ENCODE data around the gene JADE2.

The JADE2 gene

GRCh38 chr5:134584662-134585061 is 59.2 kb downstream of the JADE2 start:
- DNase-seq (ENCODE audit: low read depth), result no peak
- TF ChIP-seq CTCF (IDR thresholded peaks at IDR 0.05; ENCODE audit: low read depth, low read length) (no peak), MYC (IDR thresholded peaks at IDR 0.05; ENCODE audit: low read depth, low read length) (no peak), POLR2A (IDR thresholded peaks at IDR 0.05; ENCODE audit: extremely low read depth, insufficient read length) (no peak), MAX (IDR thresholded peaks at IDR 0.05; ENCODE audit: low read depth, low read length) (no peak)
- H3K4me3 ChIP-seq (ENCODE audit: low read depth, low read length), result no peak overlapping the region

GRCh38 chr5:134585966-134586365 is 60.5 kb downstream of the JADE2 start:
- DNase-seq (ENCODE audit: low read depth), result no peak
- no peak overlapping the region for H3K4me3 ChIP-seq (ENCODE audit: low read depth, low read length)
- no peak for TF ChIP-seq POLR2A (IDR thresholded peaks at IDR 0.05; ENCODE audit: extremely low read depth, insufficient read length)
- no peak for TF ChIP-seq CTCF (IDR thresholded peaks at IDR 0.05; ENCODE audit: low read depth, low read length)
- TF ChIP-seq MAX (IDR thresholded peaks at IDR 0.05; ENCODE audit: low read depth, low read length), result no peak

- peak; percentile 82 for DNase-seq (ENCODE audit: low read depth)
- no peak overlapping the region for H3K4me3 ChIP-seq (ENCODE audit: low read depth, low read length)
- TF ChIP-seq CTCF (IDR thresholded peaks at IDR 0.05; ENCODE audit: low read depth, low read length) (peak; percentile 91), POLR2A (IDR thresholded peaks at IDR 0.05; ENCODE audit: extremely low read depth, insufficient read length) (no peak)
Measured at GRCh38 chr5:134586866-134587524, 61.5 kb downstream of the JADE2 start.

- no peak for DNase-seq (ENCODE audit: low read depth)
- no peak for TF ChIP-seq CTCF (IDR thresholded peaks at IDR 0.05; ENCODE audit: low read depth, low read length)
- no peak for TF ChIP-seq POLR2A (IDR thresholded peaks at IDR 0.05; ENCODE audit: extremely low read depth, insufficient read length)
- H3K4me3 ChIP-seq (ENCODE audit: low read depth, low read length), result no peak overlapping the region
Measured at GRCh38 chr5:134590992-134591659, 65.7 kb downstream of the JADE2 start.

- no peak overlapping the region for H3K4me3 ChIP-seq (ENCODE audit: low read depth, low read length)
- TF ChIP-seq POLR2A (IDR thresholded peaks at IDR 0.05; ENCODE audit: extremely low read depth, insufficient read length), result no peak
- no peak for DNase-seq (ENCODE audit: low read depth)
Measured at GRCh38 chr5:134592141-134592746, 66.8 kb downstream of the JADE2 start.

- no peak for TF ChIP-seq MYC (IDR thresholded peaks at IDR 0.05; ENCODE audit: low read depth, low read length)
- no peak for TF ChIP-seq CTCF (IDR thresholded peaks at IDR 0.05; ENCODE audit: low read depth, low read length)
- DNase-seq (ENCODE audit: low read depth), result no peak
- no peak overlapping the region for H3K4me3 ChIP-seq (ENCODE audit: low read depth, low read length)
Measured at GRCh38 chr5:134594336-134594735, 68.9 kb downstream of the JADE2 start.

Measured in NB4 (cell line).